BE2C (cell line): ENCODE measurements around the gene GPN3.

Source experiments
- DNase-seq: peaks from one replicate; pipeline ENCODE4 v3.0.0-alpha.2; 2020
- H3K27me3 ChIP-seq: fragments of 250-450 bp; sonication (Bioruptor Pico); 2 replicates; pipeline ENCODE4 v1.5.1; 2020; ENCODE audit warnings: mild to moderate bottlenecking
- H3K36me3 ChIP-seq: fragments of 250-450 bp; sonication (Bioruptor Pico); 2 replicates; pipeline ENCODE4 v1.5.1; 2020; ENCODE audit warnings: mild to moderate bottlenecking
- H3K4me1 ChIP-seq: fragments of 250-450 bp; sonication (Bioruptor Pico); 2 replicates; pipeline ENCODE4 v1.5.1; 2020
- H3K4me3 ChIP-seq: 2 replicates; pipeline ENCODE4 v1.5.1; 2011; ENCODE audit warnings: low read depth, low read length
- H3K9me3 ChIP-seq: fragments of 250-450 bp; sonication (Bioruptor Pico); 2 replicates; pipeline ENCODE4 v1.5.1; 2020
- TF ChIP-seq, protein P1 (sequence below): IDR thresholded peaks from 2 replicates; pipeline ENCODE4 v1.5.1; 2012; ENCODE audit warnings: mild to moderate bottlenecking, low read depth, low read length

The GPN3 gene

DNA sequence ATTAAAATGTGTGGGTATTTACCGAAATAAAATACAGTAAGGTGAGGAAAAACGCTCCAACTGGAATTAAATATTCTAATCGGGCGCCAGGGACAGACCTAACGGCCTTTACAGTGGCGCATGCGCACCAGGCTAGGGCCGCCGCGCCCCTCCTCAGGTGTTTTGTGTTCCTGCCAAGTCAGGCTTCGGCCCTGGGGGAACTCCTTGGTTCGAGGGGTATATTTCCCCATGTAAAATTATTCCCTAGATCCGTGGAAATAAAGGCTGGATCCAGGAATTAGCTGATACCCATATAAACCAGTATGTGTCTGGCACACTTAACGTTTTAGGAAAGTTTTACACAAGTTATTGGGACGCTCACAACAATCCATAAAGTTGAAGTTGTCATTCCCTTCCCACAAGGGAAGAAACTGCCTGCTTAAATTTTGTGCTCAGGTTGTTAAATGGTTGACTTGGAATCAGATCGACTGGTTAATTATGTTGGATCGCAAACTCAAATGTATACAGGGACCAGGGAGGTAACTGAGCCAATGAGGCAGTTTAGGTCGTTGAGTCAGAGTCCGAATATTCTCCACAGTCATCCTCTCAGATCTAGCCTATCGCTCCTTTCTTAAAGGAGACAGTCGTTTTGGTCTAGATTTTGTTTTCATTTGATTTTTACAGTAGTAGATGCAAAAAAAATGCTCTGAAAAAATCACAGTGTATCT lies 63.9 kb downstream of the GPN3 start:
- H3K4me1 ChIP-seq = peaks cover 4% of the 10 kb centered on the region
- H3K36me3 ChIP-seq = peaks cover 28% of the 10 kb centered on the region
- H3K4me3 ChIP-seq = peak overlapping the region; percentile 99
- TF ChIP-seq, protein P1, sequence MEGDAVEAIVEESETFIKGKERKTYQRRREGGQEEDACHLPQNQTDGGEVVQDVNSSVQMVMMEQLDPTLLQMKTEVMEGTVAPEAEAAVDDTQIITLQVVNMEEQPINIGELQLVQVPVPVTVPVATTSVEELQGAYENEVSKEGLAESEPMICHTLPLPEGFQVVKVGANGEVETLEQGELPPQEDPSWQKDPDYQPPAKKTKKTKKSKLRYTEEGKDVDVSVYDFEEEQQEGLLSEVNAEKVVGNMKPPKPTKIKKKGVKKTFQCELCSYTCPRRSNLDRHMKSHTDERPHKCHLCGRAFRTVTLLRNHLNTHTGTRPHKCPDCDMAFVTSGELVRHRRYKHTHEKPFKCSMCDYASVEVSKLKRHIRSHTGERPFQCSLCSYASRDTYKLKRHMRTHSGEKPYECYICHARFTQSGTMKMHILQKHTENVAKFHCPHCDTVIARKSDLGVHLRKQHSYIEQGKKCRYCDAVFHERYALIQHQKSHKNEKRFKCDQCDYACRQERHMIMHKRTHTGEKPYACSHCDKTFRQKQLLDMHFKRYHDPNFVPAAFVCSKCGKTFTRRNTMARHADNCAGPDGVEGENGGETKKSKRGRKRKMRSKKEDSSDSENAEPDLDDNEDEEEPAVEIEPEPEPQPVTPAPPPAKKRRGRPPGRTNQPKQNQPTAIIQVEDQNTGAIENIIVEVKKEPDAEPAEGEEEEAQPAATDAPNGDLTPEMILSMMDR = no peak
- no peaks in the 10 kb centered on the region for H3K9me3 ChIP-seq
- DNase-seq = peak; percentile 79
- no peaks in the 10 kb centered on the region for H3K27me3 ChIP-seq

- Histone ChIP-seq H3K9me3 (no peaks in the 10 kb centered on the region), H3K27me3 (no peaks in the 10 kb centered on the region), H3K4me3 (peak within 1 kb of the TSS; percentile 99), H3K36me3 (peaks cover 32% of the 10 kb centered on the region), H3K4me1 (peaks cover 4% of the 10 kb centered on the region)
- peak; percentile 95 for DNase-seq
- TF ChIP-seq, protein P1 = no peak
Observed at GRCh38 chr12:110403146-110403975, 64.7 kb downstream of the GPN3 start, which contains the start of gene ANAPC7. Gene ANAPC7 (minus strand): TSS chr12:110403708. CDS start chr12:110403627, 81 bp downstream.
